ENCODE measurements around the gene ITPK1. TPM values are rescaled to one million over a fixed set of nuclear protein-coding genes. Genes with fewer than 3 reads are reported as not detected.

The ITPK1 gene
- total RNA-seq, 2 experiments from 2014 or later: 78.5 to 83.5 TPM

- intact Hi-C loops (cut with micrococcal nuclease): no loop called here
- peak; percentile 14 for DNase-seq
- Mint-ChIP-seq H3K9me3 (peaks cover 20% of the 10 kb centered on the region), H3K27me3 (peaks cover 12% of the 10 kb centered on the region), H3K4me1 (ENCODE audit: low read depth) (peaks cover 8% of the 10 kb centered on the region), H3K27ac (no peak overlapping the region), H3K4me3 (no peak overlapping the region), H3K36me3 (ENCODE audit: low read depth) (no peaks in the 10 kb centered on the region)
- ChIA-PET CTCF (no interaction called here), POLR2A (no interaction called here)
- peak; percentile 27 for ATAC-seq
- no peak for TF ChIP-seq CTCF (IDR thresholded peaks at IDR 0.05)
Measured at GRCh38 chr14:92890830-92891588, 224.7 kb downstream of the ITPK1 start.

- intact Hi-C loops (cut with micrococcal nuclease): no loop called here
- POLR2A ChIA-PET: no interaction called here
- Mint-ChIP-seq H3K27ac (no peak overlapping the region), H3K27me3 (peaks cover 11% of the 10 kb centered on the region), H3K9me3 (peaks cover 14% of the 10 kb centered on the region), H3K4me1 (ENCODE audit: low read depth) (peaks cover 13% of the 10 kb centered on the region), H3K36me3 (ENCODE audit: low read depth) (no peaks in the 10 kb centered on the region), H3K4me3 (no peak overlapping the region)
- TF ChIP-seq CTCF (IDR thresholded peaks at IDR 0.05): no peak
- DNase-seq: no peak
- CTCF ChIA-PET: no interaction called here
- ATAC-seq: no peak
Measured at GRCh38 chr14:92888896-92889295, 226.8 kb downstream of the ITPK1 start.

GRCh38 chr14:92887157-92887556, 228.6 kb downstream of the ITPK1 start:
- no peak for TF ChIP-seq CTCF (IDR thresholded peaks at IDR 0.05)
- ATAC-seq (no peak), DNase-seq (no peak)
- H3K9me3 Mint-ChIP-seq: no peaks in the 10 kb centered on the region
- H3K4me1 Mint-ChIP-seq (ENCODE audit: low read depth): peaks cover 5% of the 10 kb centered on the region
- no peak overlapping the region for H3K27ac Mint-ChIP-seq
- H3K27me3 Mint-ChIP-seq: peaks cover 11% of the 10 kb centered on the region
- ChIA-PET CTCF (no interaction called here), POLR2A (interaction anchor here (0.9 kb wide), 1 partner anchor 10 kb away, joined by 3 read pairs; no protein-coding TSS in a partner anchor)
- intact Hi-C loops (cut with micrococcal nuclease): no loop called here
- no peak overlapping the region for H3K4me3 Mint-ChIP-seq
- H3K36me3 Mint-ChIP-seq (ENCODE audit: low read depth): no peaks in the 10 kb centered on the region

Other genes with a start within 250 kb of the ITPK1 start
- not detected for gene CHGA, start 192.8 kb downstream of the ITPK1 start, total RNA-seq
- gene MOAP1, start 69.0 kb upstream of the ITPK1 start, total RNA-seq: 10 to 100 TPM; 19.1 to 19.6 TPM
- 10 to 100 TPM; 13.6 to 15.5 TPM for gene LYSET, start 69.4 kb upstream of the ITPK1 start, total RNA-seq
- gene GON7, start 91.1 kb upstream of the ITPK1 start, total RNA-seq: 10 to 100 TPM; 15.6 to 16.8 TPM
- gene UBR7, start 91.3 kb upstream of the ITPK1 start, total RNA-seq: 10 to 100 TPM; 38.5 to 39.7 TPM
- gene BTBD7, start 217.1 kb upstream of the ITPK1 start, total RNA-seq: 10 to 100 TPM in 1 of 2 experiments, 1 to 10 TPM in 1; 8.7 to 12.6 TPM
- gene COX8C, start 231.3 kb upstream of the ITPK1 start, total RNA-seq: not detected